ENCODE data around the gene TMPRSS2.

TMPRSS2 gene

GRCh38 chr21:41447356-41447755, 60.6 kb downstream of the TMPRSS2 start:
- no peak for DNase-seq (ENCODE audit: low read depth)

- DNase-seq (ENCODE audit: low read depth), result no peak
Measured at GRCh38 chr21:41446586-41446985, 61.4 kb downstream of the TMPRSS2 start.

GRCh38 chr21:41445465-41445862, 62.5 kb downstream of the TMPRSS2 start:
- DNase-seq (ENCODE audit: low read depth), result no peak

GRCh38 chr21:41444703-41445464, 63.1 kb downstream of the TMPRSS2 start:
- no peak for DNase-seq (ENCODE audit: low read depth)

- no peak for DNase-seq (ENCODE audit: low read depth)
Measured at GRCh38 chr21:41443562-41443961, 64.4 kb downstream of the TMPRSS2 start.

GRCh38 chr21:41442481-41443186, 65.3 kb downstream of the TMPRSS2 start:
- DNase-seq (ENCODE audit: low read depth), result no peak

GRCh38 chr21:41441546-41441945, 66.4 kb downstream of the TMPRSS2 start:
- no peak for DNase-seq (ENCODE audit: low read depth)

GRCh38 chr21:41439248-41439647, 68.7 kb downstream of the TMPRSS2 start:
- DNase-seq (ENCODE audit: low read depth), result no peak

GRCh38 chr21:41438425-41439113, 69.4 kb downstream of the TMPRSS2 start:
- DNase-seq (ENCODE audit: low read depth), result no peak

GRCh38 chr21:41437729-41438128, 70.2 kb downstream of the TMPRSS2 start:
- no peak for DNase-seq (ENCODE audit: low read depth)

- DNase-seq (ENCODE audit: low read depth), result no peak
Measured at GRCh38 chr21:41435706-41436105, 72.3 kb downstream of the TMPRSS2 start.

- DNase-seq (ENCODE audit: low read depth), result no peak
Measured at GRCh38 chr21:41433566-41433965, 74.4 kb downstream of the TMPRSS2 start.

- no peak for DNase-seq (ENCODE audit: low read depth)
Measured at GRCh38 chr21:41432562-41433460, 75.1 kb downstream of the TMPRSS2 start.

GRCh38 chr21:41431788-41432548, 76.0 kb downstream of the TMPRSS2 start:
- DNase-seq (ENCODE audit: low read depth), result no peak

- no peak for DNase-seq (ENCODE audit: low read depth)
Measured at GRCh38 chr21:41429925-41430491, 78.0 kb downstream of the TMPRSS2 start.

GRCh38 chr21:41429305-41429704, 78.7 kb downstream of the TMPRSS2 start:
- no peak for DNase-seq (ENCODE audit: low read depth)

- DNase-seq (ENCODE audit: low read depth), result no peak
Measured at GRCh38 chr21:41428847-41429246, 79.1 kb downstream of the TMPRSS2 start.

- DNase-seq (ENCODE audit: low read depth), result no peak
Measured at GRCh38 chr21:41428311-41428710, 79.6 kb downstream of the TMPRSS2 start.

GRCh38 chr21:41427556-41427955, 80.4 kb downstream of the TMPRSS2 start:
- no peak for DNase-seq (ENCODE audit: low read depth)

GRCh38 chr21:41426676-41427404, 81.1 kb downstream of the TMPRSS2 start:
- no peak for DNase-seq (ENCODE audit: low read depth)

Measured in stimulated activated CD4-positive, alpha-beta T cell treated with anti-CD3 and anti-CD28 coated beads, Interleukin-2, amount 100 ng/mL, for 4 hours (primary cell).